LNCAP (cell line): ENCODE results near the gene STK36.

Experiments used
- CTCF ChIP-seq: fragments of 450-650 bp; IDR thresholded peaks from 2 replicates; pipeline ENCODE4 v1.5.1; 2017; ENCODE audit warnings: mild to moderate bottlenecking

STK36 gene

GRCh38 chr2:218720048-218721041, 48.5 kb downstream of the STK36 start:
- TF ChIP-seq CTCF = no peak

- no peak for TF ChIP-seq CTCF
These were observed 49.6 kb downstream of the STK36 start for GRCh38 chr2:218721488-218721887.

GRCh38 chr2:218721934-218722333, 50.0 kb downstream of the STK36 start:
- no peak for TF ChIP-seq CTCF

- TF ChIP-seq CTCF = no peak
These were observed 50.5 kb downstream of the STK36 start for GRCh38 chr2:218722419-218722818.

GRCh38 chr2:218722876-218723785, 51.2 kb downstream of the STK36 start:
- no peak for TF ChIP-seq CTCF

GRCh38 chr2:218726004-218726574, 54.2 kb downstream of the STK36 start:
- TF ChIP-seq CTCF = no peak

GRCh38 chr2:218727502-218728165, 55.7 kb downstream of the STK36 start:
- TF ChIP-seq CTCF = peak; percentile 21; the same call in 1 of the 2 replicates
